IMR-90 (cell line): Measurements from ENCODE around the gene TRAF3IP1. TPM values are rescaled to one million over a fixed set of nuclear protein-coding genes. Genes with fewer than 3 reads are reported as not detected.

ENCODE experiments used
- ATAC-seq: fragments of 200-7000 bp; cut with Tn5 transposase; 2 replicates; pipeline ENCODE4 v1.9.1; 2020; ENCODE audit warnings: low read depth, mild to moderate bottlenecking, moderate library complexity
- BruUV-seq: library from RNA; stranded (reverse); fragments of 400-500 nt; replicated peaks from 2 replicates; lab custom pipeline; 2021; lab: Mats Ljungman, UMichigan
- CTCF ChIA-PET: fragments of 300-600 bp; formaldehyde crosslinking; extraction: SDS; loops from one replicate; lab custom pipeline; 2021; ENCODE audit warnings: antibody characterized with exemption; lab: Yijun Ruan, JAX
- POLR2A ChIA-PET: fragments of 300-600 bp; sonication (Branson Sonifier 250); formaldehyde crosslinking; loops from one replicate; lab custom pipeline; 2022; ENCODE audit warnings: antibody characterized with exemption; ENCODE audit not compliant: unreplicated experiment; lab: Charles Lee
- DNase-seq: peaks from one replicate; pipeline ENCODE4 v3.0.0; 2013
- H2AFZ ChIP-seq: replicated peaks from 2 replicates; pipeline ENCODE3; 2013; ENCODE audit warnings: low read length, mild to moderate bottlenecking; ENCODE audit not compliant: poor library complexity
- H2AK5ac ChIP-seq: 2 replicates; pipeline ENCODE4 v1.6.1; 2013; ENCODE audit warnings: low read depth, low read length, inconsistent platforms
- H2AK9ac ChIP-seq: replicated peaks from 2 replicates; pipeline ENCODE3; 2013; ENCODE audit warnings: mild to moderate bottlenecking, low read depth, low read length, moderate library complexity; ENCODE audit not compliant: poor library complexity
- H2BK120ac ChIP-seq: 2 replicates; pipeline ENCODE4 v1.6.1; 2013; ENCODE audit warnings: low read depth, low read length, inconsistent platforms
- H2BK15ac ChIP-seq: 3 replicates; pipeline ENCODE4 v1.6.1; 2013; ENCODE audit warnings: low read depth, low read length, inconsistent platforms
- H2BK20ac ChIP-seq: 2 replicates; pipeline ENCODE4 v1.6.1; 2013; ENCODE audit warnings: low read depth, mild to moderate bottlenecking, inconsistent platforms, low read length, moderate library complexity
- H2BK5ac ChIP-seq: 2 replicates; pipeline ENCODE4 v1.6.1; 2013; ENCODE audit warnings: mild to moderate bottlenecking, low read depth, low read length, inconsistent platforms; ENCODE audit not compliant: poor library complexity, severe bottlenecking
- H3K14ac ChIP-seq: replicated peaks from 2 replicates; pipeline ENCODE4 v1.6.1; 2013; ENCODE audit warnings: low read depth, low read length, inconsistent platforms
- H3K18ac ChIP-seq: 2 replicates; pipeline ENCODE4 v1.6.1; 2013; ENCODE audit warnings: low read depth, low read length, control low read depth
- H3K23ac ChIP-seq: 2 replicates; pipeline ENCODE4 v1.6.1; 2013; ENCODE audit warnings: low read depth, low read length, inconsistent platforms
- H3K27ac ChIP-seq: 2 replicates; pipeline ENCODE4 v1.5.1; 2013; ENCODE audit warnings: mild to moderate bottlenecking, control low read depth, low read length; ENCODE audit not compliant: insufficient read depth
- H3K27me3 ChIP-seq: 2 replicates; pipeline ENCODE4 v1.6.1; 2013; ENCODE audit warnings: low read length; ENCODE audit not compliant: control insufficient read depth, insufficient read depth
- H3K36me3 ChIP-seq: 2 replicates; pipeline ENCODE4 v1.6.1; 2013; ENCODE audit warnings: low read length, mixed read lengths; ENCODE audit not compliant: control insufficient read depth, insufficient read depth
- H3K4ac ChIP-seq: 2 replicates; pipeline ENCODE4 v1.6.1; 2013; ENCODE audit warnings: low read depth, low read length, inconsistent platforms
- H3K4me1 ChIP-seq: 2 replicates; pipeline ENCODE4 v1.6.1; 2013; ENCODE audit warnings: low read length, mixed read lengths; ENCODE audit not compliant: control insufficient read depth, insufficient read depth
- H3K4me2 ChIP-seq: 2 replicates; pipeline ENCODE4 v1.6.1; 2013; ENCODE audit warnings: low read depth, mild to moderate bottlenecking, control low read depth, low read length, moderate library complexity
- H3K4me3 ChIP-seq: 2 replicates; pipeline ENCODE4 v1.5.1; 2013; ENCODE audit warnings: low read depth, mild to moderate bottlenecking, control low read depth, low read length, moderate library complexity; ENCODE audit not compliant: insufficient read depth
- H3K56ac ChIP-seq: 2 replicates; pipeline ENCODE4 v1.6.1; 2013; ENCODE audit warnings: low read length, inconsistent platforms; ENCODE audit not compliant: insufficient read depth; ENCODE audit errors: extremely low read depth
- H3K79me1 ChIP-seq, 2 experiments: 2 replicates each; pipeline ENCODE4 v1.6.1; 2013; ENCODE audit warnings: low read length in 2 of 2, inconsistent platforms in 1 of 2, low read depth in 1 of 2
- H3K9ac ChIP-seq: 2 replicates; pipeline ENCODE4 v1.6.1; 2013; ENCODE audit warnings: low read depth, low read length, control low read depth
- H3K9me1 ChIP-seq: 2 replicates; pipeline ENCODE4 v1.6.1; 2013; ENCODE audit warnings: low read length, inconsistent platforms; ENCODE audit not compliant: insufficient read depth
- H3K9me3 ChIP-seq: 2 replicates; pipeline ENCODE4 v1.6.1; 2013; ENCODE audit warnings: low read length; ENCODE audit not compliant: control insufficient read depth, insufficient read depth
- H4K20me1 ChIP-seq: 2 replicates; pipeline ENCODE4 v1.6.1; 2013; ENCODE audit warnings: low read length, inconsistent platforms; ENCODE audit not compliant: insufficient read depth
- H4K5ac ChIP-seq: 2 replicates; pipeline ENCODE4 v1.6.1; 2013; ENCODE audit warnings: mild to moderate bottlenecking, low read depth, low read length, control low read depth
- H4K8ac ChIP-seq, 2 experiments: 2 replicates each; pipeline ENCODE4 v1.6.1; 2013; ENCODE audit warnings: low read depth in 2 of 2, low read length in 2 of 2, control low read depth in 1 of 2, inconsistent platforms in 1 of 2
- H4K91ac ChIP-seq: 2 replicates; pipeline ENCODE4 v1.6.1; 2013; ENCODE audit warnings: low read depth, low read length, inconsistent platforms; ENCODE audit not compliant: insufficient read depth
- BHLHE40 ChIP-seq: fragments of 150-350 bp; IDR thresholded peaks from 2 replicates; pipeline ENCODE4 v1.6.1; 2016; ENCODE audit warnings: mild to moderate bottlenecking, low read depth, low read length
- CEBPB ChIP-seq: IDR thresholded peaks from 2 replicates; pipeline ENCODE4 v1.6.1; 2012; ENCODE audit warnings: low read depth, low read length, improper control_type of control experiment
- CHD1 ChIP-seq: IDR thresholded peaks from 2 replicates; pipeline ENCODE4 v1.6.1; 2012; ENCODE audit warnings: low read depth, low read length, improper control_type of control experiment
- ELK1 ChIP-seq: fragments of 150-350 bp; IDR thresholded peaks from 2 replicates; pipeline ENCODE4 v1.6.1; 2016; ENCODE audit warnings: low read depth, mild to moderate bottlenecking, low read length, moderate library complexity, borderline replicate concordance
- FOS ChIP-seq: fragments of 150-350 bp; IDR thresholded peaks from 2 replicates; pipeline ENCODE4 v1.6.1; 2016; ENCODE audit warnings: low read depth, low read length
- MAZ ChIP-seq: IDR thresholded peaks from 2 replicates; pipeline ENCODE4 v1.6.1; 2012; ENCODE audit warnings: low read depth, mild to moderate bottlenecking, low read length, improper control_type of control experiment, moderate library complexity, borderline replicate concordance
- MXI1 ChIP-seq: IDR thresholded peaks from 2 replicates; pipeline ENCODE4 v1.6.1; 2012; ENCODE audit warnings: low read depth, mild to moderate bottlenecking, low read length, moderate library complexity, borderline replicate concordance
- NFE2L2 ChIP-seq: fragments of 150-350 bp; IDR thresholded peaks from 2 replicates; pipeline ENCODE4 v1.6.1; 2016; ENCODE audit warnings: low read depth, mild to moderate bottlenecking, low read length
- POLR2A ChIP-seq: IDR thresholded peaks from 2 replicates; pipeline ENCODE4 v1.6.1; 2012; ENCODE audit warnings: mild to moderate bottlenecking, low read depth, low read length
- RAD21 ChIP-seq: IDR thresholded peaks from 2 replicates; pipeline ENCODE4 v1.6.1; 2012; ENCODE audit warnings: low read length, improper control_type of control experiment
- RCOR1 ChIP-seq: IDR thresholded peaks from 2 replicates; pipeline ENCODE4 v1.6.1; 2012; ENCODE audit warnings: mild to moderate bottlenecking, low read length, improper control_type of control experiment; ENCODE audit not compliant: insufficient replicate concordance
- RFX5 ChIP-seq: IDR thresholded peaks from 2 replicates; pipeline ENCODE4 v1.8.0; 2012; ENCODE audit warnings: low read depth, mild to moderate bottlenecking, low read length, moderate library complexity
- WGBS, 2 experiments: methylation state at CpG; one replicate each; pipeline versions ENCODE4 v1.1.5 to v1.1.7; 2013; ENCODE audit warnings: missing lambda C conversion rate in 2 of 2; ENCODE audit not compliant: insufficient read length in 1 of 2; ENCODE audit errors: extremely low coverage in 2 of 2; 5-methylcytosine and 5-hydroxymethylcytosine counted together
- dilution Hi-C: fragments of 300-500 bp; cut with HindIII; formaldehyde crosslinking; loops from one replicate; pipeline ENCODE4 v1.14.3; 2018; ENCODE audit warnings: low sequenced_read_pairs; ENCODE audit not compliant: unreplicated experiment
- in situ Hi-C: fragments of 300-500 bp; cut with MboI; formaldehyde crosslinking; loops from 3 replicates; pipeline ENCODE4 v1.14.3; 2019; ENCODE audit warnings: low sequenced_read_pairs, inconsistent platforms, mixed read lengths
- intact Hi-C: fragments of 100-400 bp; cut with micrococcal nuclease; formaldehyde crosslinking; loops from 2 replicates; pipeline ENCODE4 v1.10.0; 2022
- polyA plus RNA-seq, 3 experiments: library from polyadenylated mRNA; depleted of rRNA; stranded (reverse); fragments of >200 nt; gene quantifications; 2 replicates each; pipeline ENCODE4 v1.2.3, GENCODE V29; 2012; ENCODE audit warnings: low replicate concordance in 1 of 3
- total RNA-seq: library from RNA; depleted of rRNA; stranded (reverse); fragments of >200 nt; gene quantifications from 2 replicates; pipeline ENCODE4 v1.2.3, GENCODE V29; 2012
- TF ChIP-seq, protein P1 (sequence below): conservative IDR thresholded peaks from 2 replicates; pipeline ENCODE4 v1.5.1; 2012; ENCODE audit warnings: mild to moderate bottlenecking, low read depth, low read length, improper control_type of control experiment
- TF ChIP-seq, protein P2 (sequence below): fragments of 150-350 bp; IDR thresholded peaks from 2 replicates; pipeline ENCODE4 v1.6.1; 2017; ENCODE audit warnings: mild to moderate bottlenecking, antibody characterized with exemption, low read length, low read depth

TRAF3IP1 gene
- total and polyA plus RNA-seq, 2 of the 4 experiments (the other 2 are of a cell fraction): 5.9 to 8.3 TPM

GRCh38 chr2:238440767-238441166, 120.4 kb downstream of the TRAF3IP1 start:
- peaks cover 13 to 53% of the 10 kb centered on the region in 2 experiments for H3K79me1 ChIP-seq
- no peak overlapping the region; the same call in 1 of the 2 replicates for H4K5ac ChIP-seq
- DNase-seq: no peak
- peak overlapping the region; percentile 74; the same call in 1 of the 2 replicates for H3K4ac ChIP-seq
- H3K18ac ChIP-seq: no peak overlapping the region; the same call in 1 of the 2 replicates
- H4K20me1 ChIP-seq: peaks cover 19% of the 10 kb centered on the region; the same call in 1 of the 2 replicates
- in situ Hi-C loops (no loop called here), intact Hi-C loops (no loop called here), dilution Hi-C loops (no loop called here)
- no peak overlapping the region for H2AK9ac ChIP-seq
- 95% methylated on average over 11 of the region's 11 CpGs; no CpG with 5 or more reads in 1 of the 2 experiments for WGBS, 2 experiments
- H3K9me3 ChIP-seq: no peaks in the 10 kb centered on the region
- ChIA-PET POLR2A (no interaction called here), CTCF (interaction anchor here (0.6 kb wide), 2 partner anchors 32 to 60 kb away, joined by 3 to 4 read pairs; no protein-coding TSS in a partner anchor)
- TF ChIP-seq MAZ (no peak), POLR2A (no peak), RAD21 (no peak), CEBPB (no peak), RFX5 (no peak), RCOR1 (no peak), CHD1 (no peak), FOS (no peak), MXI1 (no peak), BHLHE40 (no peak), ELK1 (no peak), NFE2L2 (no peak)
- TF ChIP-seq, protein P1, sequence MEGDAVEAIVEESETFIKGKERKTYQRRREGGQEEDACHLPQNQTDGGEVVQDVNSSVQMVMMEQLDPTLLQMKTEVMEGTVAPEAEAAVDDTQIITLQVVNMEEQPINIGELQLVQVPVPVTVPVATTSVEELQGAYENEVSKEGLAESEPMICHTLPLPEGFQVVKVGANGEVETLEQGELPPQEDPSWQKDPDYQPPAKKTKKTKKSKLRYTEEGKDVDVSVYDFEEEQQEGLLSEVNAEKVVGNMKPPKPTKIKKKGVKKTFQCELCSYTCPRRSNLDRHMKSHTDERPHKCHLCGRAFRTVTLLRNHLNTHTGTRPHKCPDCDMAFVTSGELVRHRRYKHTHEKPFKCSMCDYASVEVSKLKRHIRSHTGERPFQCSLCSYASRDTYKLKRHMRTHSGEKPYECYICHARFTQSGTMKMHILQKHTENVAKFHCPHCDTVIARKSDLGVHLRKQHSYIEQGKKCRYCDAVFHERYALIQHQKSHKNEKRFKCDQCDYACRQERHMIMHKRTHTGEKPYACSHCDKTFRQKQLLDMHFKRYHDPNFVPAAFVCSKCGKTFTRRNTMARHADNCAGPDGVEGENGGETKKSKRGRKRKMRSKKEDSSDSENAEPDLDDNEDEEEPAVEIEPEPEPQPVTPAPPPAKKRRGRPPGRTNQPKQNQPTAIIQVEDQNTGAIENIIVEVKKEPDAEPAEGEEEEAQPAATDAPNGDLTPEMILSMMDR: no peak
- TF ChIP-seq, protein P2, sequence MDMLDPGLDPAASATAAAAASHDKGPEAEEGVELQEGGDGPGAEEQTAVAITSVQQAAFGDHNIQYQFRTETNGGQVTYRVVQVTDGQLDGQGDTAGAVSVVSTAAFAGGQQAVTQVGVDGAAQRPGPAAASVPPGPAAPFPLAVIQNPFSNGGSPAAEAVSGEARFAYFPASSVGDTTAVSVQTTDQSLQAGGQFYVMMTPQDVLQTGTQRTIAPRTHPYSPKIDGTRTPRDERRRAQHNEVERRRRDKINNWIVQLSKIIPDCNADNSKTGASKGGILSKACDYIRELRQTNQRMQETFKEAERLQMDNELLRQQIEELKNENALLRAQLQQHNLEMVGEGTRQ: no peak
- no peak for ATAC-seq
- H4K8ac ChIP-seq: peak overlapping the region; percentile 11 to 80; a peak in 3 of 4 replicates
- no peak overlapping the region; the same call in 1 of the 2 replicates for H3K23ac ChIP-seq
- peaks cover 26% of the 10 kb centered on the region for H3K36me3 ChIP-seq
- peaks cover 23% of the 10 kb centered on the region for H3K9me1 ChIP-seq
- H3K4me3 ChIP-seq: no peak overlapping the region
- peak overlapping the region; percentile 82; the same call in 1 of the 2 replicates for H4K91ac ChIP-seq
- H2BK20ac ChIP-seq: peak overlapping the region; percentile 81; the same call in 1 of the 2 replicates
- H2BK5ac ChIP-seq: peak overlapping the region; percentile 99
- H2AK5ac ChIP-seq: peak overlapping the region; percentile 84; the same call in 1 of the 2 replicates
- peak overlapping the region; percentile 25 for H3K14ac ChIP-seq
- H3K4me2 ChIP-seq: no peak overlapping the region
- H3K4me1 ChIP-seq: peaks cover 15% of the 10 kb centered on the region
- peak overlapping the region; percentile 42; the same call in 1 of the 2 replicates for H3K27ac ChIP-seq
- H2BK120ac ChIP-seq: peak overlapping the region; percentile 84
- H2AFZ ChIP-seq: no peak overlapping the region
- peak overlapping the region; percentile 26; the same call in 2 of the 3 replicates for H2BK15ac ChIP-seq
- H3K9ac ChIP-seq: no peak overlapping the region
- H3K27me3 ChIP-seq: no peaks in the 10 kb centered on the region
- H3K56ac ChIP-seq: no peak overlapping the region
- BruUV-seq: no TSS peak
